ENCODE results near the gene ST7. TPM values are rescaled to one million over a fixed set of nuclear protein-coding genes. Genes with fewer than 3 reads are reported as not detected.

The ST7 gene
- polyA plus RNA-seq, 1 donor from 2014 or later, result 76.8 TPM

- H3K36me3 ChIP-seq (ENCODE audit: insufficient read depth, low read length), result peaks cover 20% of the 10 kb centered on the region
- no peaks in the 10 kb centered on the region for H3K9me3 ChIP-seq (ENCODE audit: low read length)
- TF ChIP-seq EZH2 (IDR thresholded peaks at IDR 0.05; ENCODE audit: borderline replicate concordance, insufficient read depth, low read length, poor library complexity, severe bottlenecking) (no peak), RAD21 (conservative IDR thresholded peaks at IDR 0.05) (no peak), POLR2AphosphoS5 (IDR thresholded peaks at IDR 0.05) (no peak), MXI1 (conservative IDR thresholded peaks at IDR 0.05; ENCODE audit: poor library complexity, severe bottlenecking) (no peak), REST (IDR thresholded peaks at IDR 0.05; ENCODE audit: borderline replicate concordance) (no peak), EP300 (conservative IDR thresholded peaks at IDR 0.05; ENCODE audit: poor library complexity, severe bottlenecking) (no peak), TAF1 (IDR thresholded peaks at IDR 0.05; ENCODE audit: low read depth) (no peak), CTCF (IDR thresholded peaks at IDR 0.05; ENCODE audit: poor library complexity, severe bottlenecking) (no peak), SMC3 (conservative IDR thresholded peaks at IDR 0.05; ENCODE audit: poor library complexity) (no peak)
- no peaks in the 10 kb centered on the region for H4K20me1 ChIP-seq (ENCODE audit: insufficient read depth)
- no peak overlapping the region for H3K4me3 ChIP-seq (ENCODE audit: low read length)
- H3K27me3 ChIP-seq (ENCODE audit: insufficient read depth, low read depth, low read length), result no peaks in the 10 kb centered on the region
- no peaks in the 10 kb centered on the region for H3K79me2 ChIP-seq (replicated peaks; ENCODE audit: insufficient read depth, low read length)
- H3F3A ChIP-seq (ENCODE audit: insufficient read depth, low read length, poor library complexity, severe bottlenecking), result no peaks in the 10 kb centered on the region
- no peak overlapping the region for H3K27ac ChIP-seq (ENCODE audit: low read length)
- no peak overlapping the region for H3K9ac ChIP-seq (ENCODE audit: low read length)
- no peaks in the 10 kb centered on the region for H3K9me2 ChIP-seq (ENCODE audit: insufficient read depth, low read length)
- no peak overlapping the region for H3K4me2 ChIP-seq (ENCODE audit: low read length)
- H2AFZ ChIP-seq (ENCODE audit: low read depth, low read length), result no peak overlapping the region
Measured at GRCh38 chr7:117203205-117203604, 249.9 kb downstream of the ST7 start.

- H3K4me2 ChIP-seq (ENCODE audit: low read length), result no peak overlapping the region
- no peaks in the 10 kb centered on the region for H3K9me3 ChIP-seq (ENCODE audit: low read length)
- TF ChIP-seq POLR2AphosphoS5 (IDR thresholded peaks at IDR 0.05), result no peak
- no peak for TF ChIP-seq MXI1 (conservative IDR thresholded peaks at IDR 0.05; ENCODE audit: poor library complexity, severe bottlenecking)
- TF ChIP-seq EP300 (conservative IDR thresholded peaks at IDR 0.05; ENCODE audit: poor library complexity, severe bottlenecking), result no peak
- no peak for TF ChIP-seq TAF1 (IDR thresholded peaks at IDR 0.05; ENCODE audit: low read depth)
- no peak for TF ChIP-seq CTCF (IDR thresholded peaks at IDR 0.05; ENCODE audit: poor library complexity, severe bottlenecking)
- no peak for TF ChIP-seq EZH2 (IDR thresholded peaks at IDR 0.05; ENCODE audit: borderline replicate concordance, insufficient read depth, low read length, poor library complexity, severe bottlenecking)
- TF ChIP-seq REST (IDR thresholded peaks at IDR 0.05; ENCODE audit: borderline replicate concordance), result no peak
- TF ChIP-seq RAD21 (conservative IDR thresholded peaks at IDR 0.05), result no peak
- TF ChIP-seq SMC3 (conservative IDR thresholded peaks at IDR 0.05; ENCODE audit: poor library complexity), result no peak
- H3K27ac ChIP-seq (ENCODE audit: low read length), result no peak overlapping the region
- no peaks in the 10 kb centered on the region for H3F3A ChIP-seq (ENCODE audit: insufficient read depth, low read length, poor library complexity, severe bottlenecking)
- H3K4me3 ChIP-seq (ENCODE audit: low read length), result no peak overlapping the region
- no peak overlapping the region for H3K9ac ChIP-seq (ENCODE audit: low read length)
- H3K79me2 ChIP-seq (replicated peaks; ENCODE audit: insufficient read depth, low read length), result no peaks in the 10 kb centered on the region
- H3K9me2 ChIP-seq (ENCODE audit: insufficient read depth, low read length), result no peaks in the 10 kb centered on the region
- no peak overlapping the region for H2AFZ ChIP-seq (ENCODE audit: low read depth, low read length)
- peaks cover 18% of the 10 kb centered on the region for H3K36me3 ChIP-seq (ENCODE audit: insufficient read depth, low read length)
- no peaks in the 10 kb centered on the region for H4K20me1 ChIP-seq (ENCODE audit: insufficient read depth)
- H3K27me3 ChIP-seq (ENCODE audit: insufficient read depth, low read depth, low read length), result no peaks in the 10 kb centered on the region
Measured at GRCh38 chr7:117205873-117206272, 252.6 kb downstream of the ST7 start.
